Stimulated activated CD8-positive, alpha-beta memory T cell treated with anti-CD3 and anti-CD28 coated beads, Interleukin-4, amount 100 ng/mL, for 48 hours (primary cell): ENCODE data around the gene PDE6D.

Experiments
- DNase-seq: peaks from one replicate; pipeline ENCODE4 v3.0.0-alpha.2; 2020

The PDE6D gene

GRCh38 chr2:231706731-231707624, 74.1 kb downstream of the PDE6D start:
- peak; percentile 98 for DNase-seq

- no peak for DNase-seq
Measured at GRCh38 chr2:231704017-231704416, 77.1 kb downstream of the PDE6D start.

GRCh38 chr2:231701456-231702373, 79.4 kb downstream of the PDE6D start:
- no peak for DNase-seq

- no peak for DNase-seq
Measured at GRCh38 chr2:231699006-231699405, 82.1 kb downstream of the PDE6D start.

GRCh38 chr2:231696004-231696367, 85.1 kb downstream of the PDE6D start:
- DNase-seq = no peak

GRCh38 chr2:231693956-231694355, 87.1 kb downstream of the PDE6D start:
- DNase-seq = no peak

DNA sequence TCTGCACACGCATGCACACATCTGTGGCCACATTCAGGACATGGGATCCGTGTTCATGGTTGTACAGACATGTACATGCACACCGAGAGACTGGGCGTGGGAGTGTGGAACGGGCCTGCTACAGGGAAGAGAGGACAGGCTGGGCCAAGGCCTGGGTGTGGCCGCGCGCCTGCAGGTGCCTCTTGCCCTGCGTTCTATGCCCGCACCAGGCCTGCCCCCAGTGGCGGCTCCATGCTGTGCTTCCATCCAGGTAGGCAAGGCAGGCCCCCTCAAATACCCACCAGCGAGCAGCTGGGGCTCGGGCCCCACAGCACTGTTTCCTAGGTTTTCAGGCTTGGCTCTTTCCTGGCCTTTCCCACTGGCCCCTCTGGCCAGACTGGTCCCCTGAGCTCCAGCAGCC, 88.2 kb downstream of the PDE6D start:
- DNase-seq = no peak

DNA sequence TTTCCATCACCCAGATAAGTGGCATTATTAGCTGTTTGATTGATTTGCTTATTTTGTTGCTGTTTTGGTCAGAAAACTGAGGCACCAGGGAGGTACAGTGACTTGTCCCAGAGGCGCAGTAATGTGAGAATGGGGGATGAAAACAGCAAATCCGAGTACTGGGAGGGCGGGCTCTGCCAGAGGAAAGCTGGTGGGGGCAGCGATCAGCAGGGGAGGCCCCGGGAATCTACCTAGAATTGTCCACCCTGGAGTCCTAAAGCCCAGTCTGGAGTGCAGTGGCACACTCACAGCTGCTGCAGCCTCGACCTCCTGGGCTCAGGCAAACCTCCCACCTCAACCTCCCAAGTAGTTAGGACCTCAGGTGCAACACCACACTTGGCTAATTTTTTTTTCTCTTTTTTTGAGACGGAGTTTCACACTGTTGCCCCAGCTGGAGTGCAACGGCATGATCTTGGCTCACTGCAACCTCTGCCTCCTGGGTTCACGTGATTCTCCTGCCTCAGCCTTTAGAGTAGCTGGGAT, 89.8 kb downstream of the PDE6D start:
- no peak for DNase-seq

- DNase-seq = no peak
Measured at GRCh38 chr2:231689124-231689893, 91.8 kb downstream of the PDE6D start.

DNA sequence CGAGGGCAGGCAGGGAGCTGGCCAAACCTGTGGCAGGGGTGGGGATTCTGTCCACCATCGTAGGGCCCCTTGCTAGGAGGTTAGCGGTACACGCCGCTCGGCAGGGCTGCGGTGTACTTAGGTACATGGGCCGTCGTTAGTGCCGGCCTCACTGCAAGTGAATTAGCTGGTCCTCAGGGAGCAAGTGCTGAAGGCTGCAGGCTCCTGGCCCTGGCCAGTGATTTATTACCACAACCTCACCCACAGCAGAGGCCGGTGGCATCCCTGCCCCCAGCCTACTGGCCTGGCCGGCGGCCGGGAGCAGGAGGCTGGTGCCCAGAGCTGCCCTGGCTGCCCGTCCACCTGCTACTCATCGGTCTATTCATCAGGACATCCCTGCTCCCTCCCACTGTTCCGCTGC, 92.4 kb downstream of the PDE6D start:
- no peak for DNase-seq

GRCh38 chr2:231687961-231688360, 93.1 kb downstream of the PDE6D start:
- no peak for DNase-seq

DNA sequence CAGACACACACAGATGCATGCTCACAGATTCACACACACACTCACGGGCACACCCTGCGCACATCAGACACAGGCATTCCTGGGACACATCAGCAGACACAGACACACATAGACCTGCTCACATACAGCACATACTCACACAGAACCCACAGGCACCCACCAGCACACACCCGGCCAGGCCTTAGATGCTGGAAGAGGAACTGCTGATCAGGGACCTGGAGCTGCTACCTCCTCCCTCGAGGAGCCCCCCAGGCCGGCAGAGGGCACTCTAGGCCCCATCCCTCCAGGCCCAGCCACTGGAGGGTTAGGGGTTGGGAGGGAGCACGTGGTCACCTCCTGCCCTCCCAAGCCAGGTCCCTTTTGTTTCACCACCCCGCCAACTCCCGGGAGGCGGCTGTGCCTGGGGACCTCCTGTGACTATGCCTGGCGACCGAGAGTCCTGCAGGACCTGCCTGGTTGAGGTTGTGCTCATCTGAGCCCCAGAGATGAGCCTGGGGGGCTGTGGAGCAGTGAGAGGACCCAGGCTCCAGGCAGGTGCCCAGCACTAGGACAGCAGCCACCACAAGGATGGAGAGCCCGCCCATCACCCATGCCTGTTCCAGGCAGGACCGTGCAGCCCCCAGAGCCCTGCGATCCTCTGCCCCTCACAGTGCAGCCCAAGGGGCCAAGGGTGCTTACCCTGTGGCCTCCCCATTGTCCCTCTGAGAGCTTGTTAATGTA, 93.8 kb downstream of the PDE6D start:
- peak; percentile 84 for DNase-seq

DNA sequence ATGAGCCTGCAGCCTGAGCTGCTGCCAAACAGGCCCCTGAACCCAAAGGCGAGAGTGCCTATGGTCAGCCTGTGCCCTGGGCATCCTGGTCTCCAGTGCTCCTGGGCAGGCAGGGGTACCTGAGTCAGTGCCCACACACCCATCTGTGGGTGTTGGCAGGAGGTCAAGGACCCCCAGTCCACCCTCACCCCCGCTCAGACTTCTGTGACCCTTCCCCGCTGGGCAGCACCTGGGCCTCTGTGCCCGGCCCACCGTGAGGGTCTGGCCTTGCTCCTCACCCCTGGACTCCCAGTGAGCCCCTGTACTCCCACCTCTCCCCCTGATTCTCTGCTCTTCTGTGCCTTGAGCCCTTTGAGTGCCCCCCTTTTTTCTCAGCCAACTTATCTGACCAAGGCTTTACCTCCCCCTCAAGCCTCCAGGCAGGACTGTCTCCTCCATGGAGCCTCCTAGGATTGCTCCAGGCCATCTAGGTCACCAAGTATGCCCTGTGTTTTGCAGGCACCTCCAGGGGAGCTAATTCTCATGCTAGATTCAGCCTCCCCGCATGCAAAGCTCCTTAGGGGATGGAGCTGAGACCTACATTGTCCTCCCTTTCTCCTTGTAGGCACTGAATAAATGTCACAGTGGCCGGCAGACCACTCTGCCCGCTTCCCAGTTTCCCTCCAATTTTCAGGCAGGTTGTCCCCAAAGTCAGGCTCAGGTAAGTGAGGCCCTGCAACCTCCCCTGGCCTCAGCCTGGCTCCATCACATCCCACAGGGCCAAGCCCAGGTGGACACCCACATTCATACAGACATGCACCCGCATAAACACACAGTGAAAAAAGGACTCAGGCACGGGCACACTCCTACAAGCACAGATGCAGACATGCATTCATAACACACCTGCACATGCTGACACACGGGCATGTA, 94.6 kb downstream of the PDE6D start:
- DNase-seq = no peak

- DNase-seq = no peak
Measured at GRCh38 chr2:231685349-231686191, 95.5 kb downstream of the PDE6D start.

GRCh38 chr2:231684314-231685223, 96.5 kb downstream of the PDE6D start:
- no peak for DNase-seq

DNA sequence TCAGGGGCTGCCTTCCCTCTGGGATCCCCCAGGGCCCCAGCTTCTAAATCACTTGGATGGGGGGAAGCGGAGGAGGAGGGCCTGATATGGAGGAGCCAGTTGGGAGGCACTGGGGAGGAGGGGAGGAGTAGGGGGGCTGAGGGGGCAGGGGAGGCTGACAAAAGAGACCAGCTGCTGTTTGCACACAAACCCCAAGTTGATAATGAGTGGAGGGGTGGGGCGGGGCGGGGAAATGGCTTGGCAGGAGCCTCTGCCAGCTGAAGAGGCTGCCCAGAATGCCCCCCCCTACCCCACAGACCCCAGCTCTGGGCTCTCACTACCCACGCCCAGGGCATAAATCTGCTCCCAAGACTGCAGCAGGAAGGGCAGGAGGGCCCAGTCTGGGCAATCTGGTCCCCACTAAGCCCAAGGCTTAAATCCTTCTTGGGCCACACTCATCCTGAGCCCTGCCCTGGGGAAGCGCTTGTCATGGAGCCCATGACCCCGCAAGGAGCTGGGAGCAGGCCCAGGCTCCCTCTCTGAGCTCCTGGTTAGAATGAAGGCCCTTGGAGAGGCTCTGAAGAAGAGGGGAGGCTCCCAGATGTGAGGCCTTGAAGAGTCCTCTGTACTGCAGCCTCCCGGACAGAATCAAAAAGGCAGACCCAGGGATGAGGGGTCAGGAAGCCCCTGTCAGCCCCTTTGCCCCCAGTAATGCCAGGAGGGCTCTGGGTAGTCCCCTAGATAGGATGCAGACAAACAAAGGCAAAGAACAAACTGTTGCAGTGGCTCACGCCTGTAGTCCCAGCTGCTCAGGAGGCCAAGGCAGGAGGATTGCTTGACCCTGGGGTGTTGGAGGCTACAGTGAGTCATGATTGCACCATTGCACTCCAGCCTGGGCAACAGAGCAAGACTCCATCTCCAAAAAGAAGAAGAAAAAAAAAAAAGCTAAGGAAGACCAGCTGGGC, 97.5 kb downstream of the PDE6D start:
- DNase-seq = no peak

- no peak for DNase-seq
Measured at GRCh38 chr2:231682603-231683291, 98.3 kb downstream of the PDE6D start.
